ENCODE results near the gene WDR44.

Gene WDR44

DNA sequence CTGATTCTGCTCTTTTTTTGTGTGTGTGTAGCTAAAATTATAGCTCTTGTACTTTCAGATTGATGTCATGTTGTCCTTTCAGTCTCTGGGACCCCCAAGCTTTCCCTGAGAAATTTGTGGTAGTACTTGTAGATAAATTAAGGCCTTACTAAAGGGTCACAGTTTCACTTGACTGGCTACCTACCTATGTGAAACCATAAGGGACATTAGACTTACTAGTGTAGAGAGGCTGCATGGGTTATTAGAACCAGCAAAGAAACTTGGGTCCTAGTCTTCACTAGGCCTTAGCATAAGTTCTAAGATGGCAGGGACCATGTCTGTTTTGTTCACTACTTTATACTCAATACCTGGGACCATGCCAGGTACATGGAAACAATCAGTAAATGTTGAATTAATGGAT, 21.4 kb downstream of the WDR44 start:
- H3K4me3 ChIP-seq (ENCODE audit: low read length), result no peak overlapping the region
- H3K4me1 ChIP-seq (ENCODE audit: control insufficient read depth, low read depth, low read length), result no peaks in the 10 kb centered on the region
- H3K36me3 ChIP-seq (ENCODE audit: control insufficient read depth, low read depth, low read length), result no peaks in the 10 kb centered on the region
- no peak overlapping the region for H3K27ac ChIP-seq (ENCODE audit: low read length)
- H3K9ac ChIP-seq (ENCODE audit: low read length), result no peak overlapping the region
- no peaks in the 10 kb centered on the region for H3K9me3 ChIP-seq (ENCODE audit: control insufficient read depth, low read depth, low read length)
- no peaks in the 10 kb centered on the region for H3K27me3 ChIP-seq (ENCODE audit: control insufficient read depth, insufficient read depth, low read length)

DNA sequence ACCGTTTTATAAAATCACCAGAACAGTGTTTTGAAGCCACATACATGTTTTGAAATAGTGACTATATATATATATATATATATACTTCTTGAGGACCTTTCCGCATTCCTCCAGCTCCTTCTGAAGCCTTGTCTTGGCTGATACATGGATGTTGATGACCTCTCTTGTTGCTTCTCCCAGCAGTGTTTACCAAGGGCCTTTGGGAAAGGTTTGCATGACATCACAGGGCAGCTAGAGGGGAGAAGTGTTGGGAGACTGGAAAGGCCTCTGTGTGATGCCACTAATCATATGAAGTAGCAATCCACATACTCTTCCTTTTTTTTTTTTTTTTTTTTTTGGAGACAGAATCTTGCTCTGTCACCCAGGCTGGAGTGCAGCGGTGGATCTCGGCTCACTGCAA, 22.5 kb downstream of the WDR44 start:
- Histone ChIP-seq H3K36me3 (ENCODE audit: control insufficient read depth, low read depth, low read length) (no peaks in the 10 kb centered on the region), H3K9me3 (ENCODE audit: control insufficient read depth, low read depth, low read length) (no peaks in the 10 kb centered on the region), H3K27me3 (ENCODE audit: control insufficient read depth, insufficient read depth, low read length) (no peaks in the 10 kb centered on the region), H3K27ac (ENCODE audit: low read length) (no peak overlapping the region), H3K4me1 (ENCODE audit: control insufficient read depth, low read depth, low read length) (peaks cover 1% of the 10 kb centered on the region), H3K4me3 (ENCODE audit: low read length) (no peak overlapping the region), H3K9ac (ENCODE audit: low read length) (no peak overlapping the region)

DNA sequence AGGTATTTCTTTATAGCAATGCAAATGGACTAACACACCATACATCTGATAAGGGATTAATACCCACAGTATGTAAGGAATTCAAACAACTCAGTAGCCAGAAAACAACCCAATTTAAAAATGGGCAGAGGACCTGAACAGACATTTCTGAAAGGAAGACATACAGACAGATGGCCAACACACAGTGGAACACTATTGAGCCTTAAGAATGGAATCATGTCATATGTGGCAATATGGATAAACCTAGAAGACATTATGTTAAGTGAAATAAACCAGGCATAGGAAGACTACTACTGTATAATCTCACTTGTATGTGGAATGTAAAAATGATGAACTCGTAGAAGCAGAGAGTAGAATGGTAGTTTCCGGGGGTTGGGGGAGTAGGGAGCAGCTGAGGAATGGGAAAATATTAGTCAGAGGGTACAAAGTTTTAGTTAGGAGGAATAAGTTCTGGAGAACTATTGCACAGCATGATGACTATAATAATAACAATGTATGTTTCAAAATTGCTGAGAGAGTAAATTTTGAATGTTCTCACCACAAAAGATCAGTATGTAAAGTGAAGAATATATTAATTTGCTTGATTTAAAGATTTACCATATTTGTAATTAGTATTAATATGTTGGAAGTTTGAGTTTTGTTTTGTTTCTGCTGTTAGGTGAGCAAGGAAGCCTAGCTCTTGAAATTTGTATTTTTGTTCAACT, 25.2 kb downstream of the WDR44 start:
- no peak overlapping the region for H3K4me3 ChIP-seq (ENCODE audit: low read length)
- H3K27me3 ChIP-seq (ENCODE audit: control insufficient read depth, insufficient read depth, low read length), result no peaks in the 10 kb centered on the region
- no peak overlapping the region for H3K9ac ChIP-seq (ENCODE audit: low read length)
- H3K36me3 ChIP-seq (ENCODE audit: control insufficient read depth, low read depth, low read length), result no peaks in the 10 kb centered on the region
- no peak overlapping the region for H3K27ac ChIP-seq (ENCODE audit: low read length)
- H3K4me1 ChIP-seq (ENCODE audit: control insufficient read depth, low read depth, low read length), result peaks cover 3% of the 10 kb centered on the region
- no peaks in the 10 kb centered on the region for H3K9me3 ChIP-seq (ENCODE audit: control insufficient read depth, low read depth, low read length)

DNA sequence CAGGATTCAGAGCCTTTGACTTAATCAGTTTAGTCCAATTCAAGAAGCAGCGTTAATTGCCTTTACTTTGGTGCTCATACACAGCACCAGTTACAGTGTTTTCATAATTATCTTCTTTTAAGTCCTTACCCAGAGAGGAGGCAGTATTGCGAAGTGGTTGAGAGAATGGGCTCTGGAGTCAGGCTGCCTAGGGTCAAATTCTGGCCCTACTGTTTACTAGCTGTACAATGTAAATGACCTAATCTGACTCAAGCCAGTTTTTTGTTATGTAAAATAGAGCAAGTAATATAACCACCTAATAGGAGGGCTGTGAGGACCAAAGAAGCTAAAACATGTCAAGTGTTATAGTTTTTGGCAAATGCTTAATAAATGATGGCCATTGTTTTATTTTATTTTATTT, 27.6 kb downstream of the WDR44 start:
- no peaks in the 10 kb centered on the region for H3K36me3 ChIP-seq (ENCODE audit: control insufficient read depth, low read depth, low read length)
- H3K9ac ChIP-seq (ENCODE audit: low read length), result no peak overlapping the region
- no peak overlapping the region for H3K27ac ChIP-seq (ENCODE audit: low read length)
- no peaks in the 10 kb centered on the region for H3K27me3 ChIP-seq (ENCODE audit: control insufficient read depth, insufficient read depth, low read length)
- H3K9me3 ChIP-seq (ENCODE audit: control insufficient read depth, low read depth, low read length), result peaks cover 2% of the 10 kb centered on the region
- peaks cover 3% of the 10 kb centered on the region for H3K4me1 ChIP-seq (ENCODE audit: control insufficient read depth, low read depth, low read length)
- H3K4me3 ChIP-seq (ENCODE audit: low read length), result no peak overlapping the region

DNA sequence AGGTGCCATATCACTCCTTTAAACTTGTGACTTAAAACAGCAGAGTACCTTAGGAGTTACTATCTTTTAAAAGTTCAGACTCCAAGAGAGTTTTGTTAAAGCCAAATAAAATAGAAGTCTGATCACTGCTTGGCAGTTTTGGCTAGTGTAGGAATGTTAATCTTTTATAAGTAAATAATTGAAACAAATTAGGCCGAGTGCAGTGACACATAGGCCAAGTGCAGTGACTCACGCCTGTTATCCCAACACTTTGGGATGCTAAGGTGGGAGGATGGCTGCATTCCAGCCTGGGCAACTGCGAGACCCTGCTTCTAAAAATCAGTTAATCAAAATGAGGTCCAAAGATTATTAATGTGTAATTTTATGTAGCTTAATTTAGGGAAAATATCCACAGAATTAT, 37.2 kb downstream of the WDR44 start:
- peaks cover 6% of the 10 kb centered on the region for H3K9me3 ChIP-seq (ENCODE audit: control insufficient read depth, low read depth, low read length)
- H3K36me3 ChIP-seq (ENCODE audit: control insufficient read depth, low read depth, low read length), result peaks cover 5% of the 10 kb centered on the region
- no peaks in the 10 kb centered on the region for H3K4me1 ChIP-seq (ENCODE audit: control insufficient read depth, low read depth, low read length)
- H3K9ac ChIP-seq (ENCODE audit: low read length), result no peak overlapping the region
- no peak overlapping the region for H3K27ac ChIP-seq (ENCODE audit: low read length)
- H3K27me3 ChIP-seq (ENCODE audit: control insufficient read depth, insufficient read depth, low read length), result no peaks in the 10 kb centered on the region
- no peak overlapping the region for H3K4me3 ChIP-seq (ENCODE audit: low read length)

DNA sequence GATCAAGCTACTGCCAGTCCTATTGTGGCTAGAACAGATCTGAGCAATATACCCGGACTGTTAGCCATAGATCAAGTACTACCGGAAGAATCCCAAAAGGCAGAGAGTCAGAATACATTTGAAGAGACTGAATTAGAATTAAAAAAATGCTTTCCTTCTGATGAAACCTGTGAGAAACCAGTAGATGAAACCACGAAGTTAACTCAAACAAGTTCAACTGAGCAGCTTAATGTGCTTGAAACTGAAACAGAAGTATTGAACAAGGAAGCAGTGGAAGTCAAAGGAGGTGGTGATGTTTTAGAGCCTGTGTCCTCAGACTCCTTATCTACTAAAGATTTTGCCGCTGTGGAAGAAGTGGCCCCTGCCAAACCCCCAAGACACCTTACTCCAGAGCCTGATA, 46.8 kb downstream of the WDR44 start:
- no peak overlapping the region for H3K4me3 ChIP-seq (ENCODE audit: low read length)
- no peaks in the 10 kb centered on the region for H3K4me1 ChIP-seq (ENCODE audit: control insufficient read depth, low read depth, low read length)
- no peaks in the 10 kb centered on the region for H3K27me3 ChIP-seq (ENCODE audit: control insufficient read depth, insufficient read depth, low read length)
- H3K9me3 ChIP-seq (ENCODE audit: control insufficient read depth, low read depth, low read length), result peaks cover 11% of the 10 kb centered on the region
- peaks cover 23% of the 10 kb centered on the region for H3K36me3 ChIP-seq (ENCODE audit: control insufficient read depth, low read depth, low read length)
- no peak overlapping the region for H3K27ac ChIP-seq (ENCODE audit: low read length)
- no peak overlapping the region for H3K9ac ChIP-seq (ENCODE audit: low read length)

DNA sequence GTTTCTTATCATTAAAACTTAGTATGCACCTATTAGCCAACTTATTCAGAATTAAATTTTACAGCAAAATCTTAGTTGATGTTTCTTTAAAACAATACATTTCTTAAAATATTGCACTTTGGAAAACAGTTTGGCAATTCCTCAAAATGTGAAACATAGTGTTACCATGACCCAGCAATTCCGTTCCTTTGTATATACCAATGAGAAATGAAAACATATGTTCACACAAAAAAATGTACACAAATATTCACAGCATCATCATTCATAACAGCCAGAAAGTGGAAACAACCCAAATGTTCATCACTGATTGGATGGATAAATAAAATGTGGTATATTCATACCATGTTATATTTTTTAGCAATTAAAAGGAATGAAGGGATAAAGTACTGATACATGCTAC, 50.2 kb downstream of the WDR44 start:
- Histone ChIP-seq H3K9ac (ENCODE audit: low read length) (no peak overlapping the region), H3K27me3 (ENCODE audit: control insufficient read depth, insufficient read depth, low read length) (no peaks in the 10 kb centered on the region), H3K9me3 (ENCODE audit: control insufficient read depth, low read depth, low read length) (peaks cover 11% of the 10 kb centered on the region), H3K4me3 (ENCODE audit: low read length) (no peak overlapping the region), H3K4me1 (ENCODE audit: control insufficient read depth, low read depth, low read length) (no peaks in the 10 kb centered on the region), H3K36me3 (ENCODE audit: control insufficient read depth, low read depth, low read length) (peaks cover 38% of the 10 kb centered on the region), H3K27ac (ENCODE audit: low read length) (no peak overlapping the region)

DNA sequence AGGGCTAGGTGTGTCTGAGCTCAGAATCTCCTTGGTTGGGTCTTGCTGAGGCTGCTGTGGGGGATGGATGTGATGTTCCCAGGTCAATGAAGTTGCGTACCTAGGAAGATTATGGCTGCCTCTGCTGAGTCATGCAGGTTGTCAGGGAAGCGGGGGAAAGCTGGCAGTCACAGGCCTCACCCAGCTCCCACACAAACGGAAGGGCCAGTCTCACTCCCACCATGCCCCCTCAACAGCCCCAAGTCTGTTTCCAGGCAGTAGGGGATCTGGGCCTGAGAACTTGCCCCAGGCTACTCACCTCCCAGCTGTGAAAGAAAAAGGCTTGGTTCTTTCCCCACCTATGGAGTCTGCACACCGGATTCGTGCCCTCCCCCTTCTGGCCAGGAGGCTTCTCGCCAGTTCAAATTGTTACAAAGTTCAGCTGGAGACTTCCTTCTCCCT, 72.9 kb downstream of the WDR44 start:
- Histone ChIP-seq H3K9me3 (ENCODE audit: control insufficient read depth, low read depth, low read length) (peaks cover 3% of the 10 kb centered on the region), H3K36me3 (ENCODE audit: control insufficient read depth, low read depth, low read length) (peaks cover 3% of the 10 kb centered on the region), H3K4me3 (ENCODE audit: low read length) (no peak overlapping the region), H3K27ac (ENCODE audit: low read length) (no peak overlapping the region), H3K4me1 (ENCODE audit: control insufficient read depth, low read depth, low read length) (peaks cover 4% of the 10 kb centered on the region), H3K27me3 (ENCODE audit: control insufficient read depth, insufficient read depth, low read length) (no peaks in the 10 kb centered on the region), H3K9ac (ENCODE audit: low read length) (no peak overlapping the region)

DNA sequence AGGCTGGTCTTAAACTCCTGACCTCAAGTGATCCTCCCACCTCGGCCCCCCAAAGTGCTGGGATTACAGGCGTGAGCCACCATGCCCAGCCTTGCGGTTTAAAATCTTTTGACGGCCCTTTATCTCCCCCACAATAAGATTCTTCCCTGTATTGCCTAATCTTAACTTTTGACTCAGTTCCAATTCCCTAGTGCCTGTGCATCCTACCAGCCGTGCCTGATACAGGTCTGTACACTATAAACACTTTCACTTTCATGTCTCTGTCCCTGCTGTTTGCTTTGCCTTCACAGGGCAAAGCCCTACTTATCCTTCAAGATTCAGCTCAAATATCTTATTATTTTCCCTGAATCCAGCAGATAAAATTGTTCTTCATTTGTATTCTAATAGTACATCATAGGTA, 74.6 kb downstream of the WDR44 start:
- peaks cover 3% of the 10 kb centered on the region for H3K36me3 ChIP-seq (ENCODE audit: control insufficient read depth, low read depth, low read length)
- no peak overlapping the region for H3K27ac ChIP-seq (ENCODE audit: low read length)
- H3K4me3 ChIP-seq (ENCODE audit: low read length), result no peak overlapping the region
- no peaks in the 10 kb centered on the region for H3K27me3 ChIP-seq (ENCODE audit: control insufficient read depth, insufficient read depth, low read length)
- H3K9me3 ChIP-seq (ENCODE audit: control insufficient read depth, low read depth, low read length), result peaks cover 3% of the 10 kb centered on the region
- no peak overlapping the region for H3K9ac ChIP-seq (ENCODE audit: low read length)
- H3K4me1 ChIP-seq (ENCODE audit: control insufficient read depth, low read depth, low read length), result peaks cover 4% of the 10 kb centered on the region

DNA sequence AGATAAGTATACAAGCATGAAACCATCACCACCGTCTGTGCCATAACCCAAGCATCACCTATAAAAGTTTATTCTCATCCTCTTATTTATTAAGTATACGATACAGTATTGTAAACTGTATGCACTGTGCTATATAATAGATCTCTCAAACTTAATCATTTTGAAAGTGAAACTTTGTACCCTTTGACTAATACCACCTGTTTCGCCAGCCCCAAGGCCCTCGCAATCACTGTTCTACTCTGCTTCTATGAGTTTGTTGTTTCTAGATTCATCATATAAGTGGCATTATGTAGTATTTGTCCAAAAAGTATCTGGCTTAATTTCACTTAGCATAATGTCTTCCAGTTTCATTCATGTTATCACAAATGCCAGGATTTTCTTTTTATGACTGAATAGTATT, 77.7 kb downstream of the WDR44 start:
- Histone ChIP-seq H3K9ac (ENCODE audit: low read length) (no peak overlapping the region), H3K4me1 (ENCODE audit: control insufficient read depth, low read depth, low read length) (peaks cover 4% of the 10 kb centered on the region), H3K4me3 (ENCODE audit: low read length) (no peak overlapping the region), H3K27me3 (ENCODE audit: control insufficient read depth, insufficient read depth, low read length) (no peaks in the 10 kb centered on the region), H3K9me3 (ENCODE audit: control insufficient read depth, low read depth, low read length) (peaks cover 5% of the 10 kb centered on the region), H3K36me3 (ENCODE audit: control insufficient read depth, low read depth, low read length) (peaks cover 3% of the 10 kb centered on the region), H3K27ac (ENCODE audit: low read length) (no peak overlapping the region)

DNA sequence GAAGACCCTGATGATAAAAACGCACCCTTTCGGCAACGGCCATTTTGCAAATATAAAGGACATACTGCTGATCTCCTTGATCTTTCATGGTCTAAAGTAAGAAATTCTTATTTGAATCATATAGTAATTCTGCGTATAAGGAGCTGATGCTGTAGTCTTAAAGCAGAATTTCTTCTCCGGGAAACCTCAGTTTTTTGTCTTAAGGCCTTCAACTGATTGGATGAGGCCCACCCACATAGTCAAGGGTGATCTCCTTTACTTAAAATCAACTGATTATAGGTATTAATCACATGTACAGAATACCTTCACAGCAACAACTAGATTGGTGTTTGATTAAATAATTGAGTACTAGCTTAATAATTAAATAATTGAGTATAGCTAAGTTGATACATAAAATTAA, 86.9 kb downstream of the WDR44 start:
- Histone ChIP-seq H3K9ac (ENCODE audit: low read length) (no peak overlapping the region), H3K4me3 (ENCODE audit: low read length) (no peak overlapping the region), H3K27me3 (ENCODE audit: control insufficient read depth, insufficient read depth, low read length) (no peaks in the 10 kb centered on the region), H3K4me1 (ENCODE audit: control insufficient read depth, low read depth, low read length) (no peaks in the 10 kb centered on the region), H3K27ac (ENCODE audit: low read length) (no peak overlapping the region), H3K9me3 (ENCODE audit: control insufficient read depth, low read depth, low read length) (peaks cover 18% of the 10 kb centered on the region), H3K36me3 (ENCODE audit: control insufficient read depth, low read depth, low read length) (peaks cover 15% of the 10 kb centered on the region)

DNA sequence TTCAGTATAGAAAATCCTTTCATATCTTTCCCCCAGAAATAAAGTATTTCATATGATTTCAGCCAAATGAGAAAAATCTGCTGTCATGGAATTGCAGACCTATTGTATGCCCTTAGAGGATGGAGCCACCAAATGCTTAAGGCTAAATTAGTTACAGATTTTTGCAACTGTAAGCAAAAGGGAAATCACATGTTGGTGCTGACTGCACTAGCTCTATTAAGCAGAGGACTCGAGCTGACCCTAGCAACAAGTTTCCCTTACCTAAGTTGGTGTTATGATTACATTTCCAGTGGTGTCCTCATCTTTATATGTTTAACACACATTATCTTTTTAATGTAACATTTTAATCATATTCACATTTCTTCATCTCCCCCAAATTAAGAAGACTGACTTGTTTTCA, 91.4 kb downstream of the WDR44 start:
- no peak overlapping the region for H3K9ac ChIP-seq (ENCODE audit: low read length)
- H3K4me3 ChIP-seq (ENCODE audit: low read length), result no peak overlapping the region
- H3K4me1 ChIP-seq (ENCODE audit: control insufficient read depth, low read depth, low read length), result no peaks in the 10 kb centered on the region
- no peaks in the 10 kb centered on the region for H3K27me3 ChIP-seq (ENCODE audit: control insufficient read depth, insufficient read depth, low read length)
- no peak overlapping the region for H3K27ac ChIP-seq (ENCODE audit: low read length)
- H3K36me3 ChIP-seq (ENCODE audit: control insufficient read depth, low read depth, low read length), result peaks cover 19% of the 10 kb centered on the region
- peaks cover 13% of the 10 kb centered on the region for H3K9me3 ChIP-seq (ENCODE audit: control insufficient read depth, low read depth, low read length)
